HG02981 (cell line): ENCODE measurements around the gene FAM174C.

Experiments
- ATAC-seq: cut with Tn5 transposase; IDR thresholded peaks from one replicate; pipeline ENCODE4 v1.9.1; 2021; ENCODE audit warnings: mild to moderate bottlenecking, moderate library complexity; ENCODE audit not compliant: unreplicated experiment

FAM174C gene

DNA sequence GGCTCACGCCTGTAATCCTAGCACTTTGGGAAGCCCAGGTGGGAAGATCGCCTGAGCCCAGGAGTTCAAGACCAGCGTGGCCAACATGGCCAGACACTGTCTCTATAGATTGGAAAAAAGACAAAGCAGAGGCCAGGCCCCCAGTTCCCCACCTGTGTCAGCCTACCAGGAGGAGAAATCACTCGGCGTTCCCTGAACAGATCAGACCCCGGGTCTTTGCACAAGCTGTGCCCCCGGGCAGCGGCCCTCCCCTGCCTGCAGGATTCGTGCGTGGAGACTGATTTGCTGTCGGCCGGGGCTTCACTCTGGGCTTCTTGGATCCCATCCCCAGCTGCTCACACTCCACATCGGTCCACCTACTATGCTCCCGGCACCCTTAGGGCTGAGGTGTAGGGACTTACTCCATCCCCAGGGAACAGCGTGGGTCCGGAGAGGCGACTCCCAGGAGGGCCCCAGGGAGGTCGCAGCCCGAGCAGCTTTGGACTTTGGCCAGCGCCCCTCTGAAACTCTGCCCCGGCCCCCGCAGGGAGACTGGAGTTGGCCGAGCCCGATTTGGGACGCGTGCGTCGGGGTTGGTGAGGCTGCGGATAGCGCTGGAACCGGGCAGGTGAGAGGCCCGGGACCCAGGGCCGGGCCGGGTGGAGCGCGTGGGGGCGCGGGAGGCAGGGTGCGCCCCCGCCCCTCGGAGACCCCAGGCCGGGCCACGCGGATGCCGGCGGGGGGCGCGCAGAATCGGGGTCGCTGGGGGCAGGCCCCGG is 9.8 kb downstream of the FAM174C start:
- ATAC-seq: no peak

DNA sequence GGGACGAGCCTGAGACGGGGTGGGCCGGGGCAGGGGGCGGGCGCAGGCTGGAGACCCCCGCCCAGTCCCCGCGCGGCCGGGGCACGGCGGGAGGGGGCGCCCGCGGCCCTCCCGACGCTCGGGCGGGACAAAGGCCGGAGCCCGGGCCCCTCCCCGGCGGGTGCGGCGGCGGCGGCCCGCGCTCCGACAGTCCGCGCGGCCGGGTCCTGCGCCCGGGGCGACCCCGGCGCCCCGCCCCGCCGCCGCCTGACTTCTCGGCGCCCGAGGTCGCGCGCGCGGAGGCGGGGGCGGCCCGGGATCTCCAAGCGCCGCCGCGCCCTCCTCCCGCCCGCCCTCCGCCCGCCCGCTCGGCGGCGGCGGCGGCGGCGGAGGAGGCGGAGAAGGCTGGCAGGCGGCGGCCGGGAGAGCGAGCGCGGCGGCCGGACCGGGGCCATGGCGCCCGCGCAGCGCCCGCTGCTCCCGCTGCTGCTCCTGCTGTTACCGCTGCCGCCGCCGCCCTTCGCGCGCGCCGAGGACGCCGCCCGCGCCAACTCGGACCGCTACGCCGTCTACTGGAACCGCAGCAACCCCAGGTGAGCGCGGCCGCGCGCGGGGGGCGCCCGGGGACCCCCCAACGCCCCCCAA is 10.5 kb downstream of the FAM174C start, which contains the start of gene EFNA2:
TSS of gene EFNA2 (plus strand) at position 137 of the 624 bp plus-strand sequence. CDS start at position 433, 296 bp downstream.
- no peak for ATAC-seq

DNA sequence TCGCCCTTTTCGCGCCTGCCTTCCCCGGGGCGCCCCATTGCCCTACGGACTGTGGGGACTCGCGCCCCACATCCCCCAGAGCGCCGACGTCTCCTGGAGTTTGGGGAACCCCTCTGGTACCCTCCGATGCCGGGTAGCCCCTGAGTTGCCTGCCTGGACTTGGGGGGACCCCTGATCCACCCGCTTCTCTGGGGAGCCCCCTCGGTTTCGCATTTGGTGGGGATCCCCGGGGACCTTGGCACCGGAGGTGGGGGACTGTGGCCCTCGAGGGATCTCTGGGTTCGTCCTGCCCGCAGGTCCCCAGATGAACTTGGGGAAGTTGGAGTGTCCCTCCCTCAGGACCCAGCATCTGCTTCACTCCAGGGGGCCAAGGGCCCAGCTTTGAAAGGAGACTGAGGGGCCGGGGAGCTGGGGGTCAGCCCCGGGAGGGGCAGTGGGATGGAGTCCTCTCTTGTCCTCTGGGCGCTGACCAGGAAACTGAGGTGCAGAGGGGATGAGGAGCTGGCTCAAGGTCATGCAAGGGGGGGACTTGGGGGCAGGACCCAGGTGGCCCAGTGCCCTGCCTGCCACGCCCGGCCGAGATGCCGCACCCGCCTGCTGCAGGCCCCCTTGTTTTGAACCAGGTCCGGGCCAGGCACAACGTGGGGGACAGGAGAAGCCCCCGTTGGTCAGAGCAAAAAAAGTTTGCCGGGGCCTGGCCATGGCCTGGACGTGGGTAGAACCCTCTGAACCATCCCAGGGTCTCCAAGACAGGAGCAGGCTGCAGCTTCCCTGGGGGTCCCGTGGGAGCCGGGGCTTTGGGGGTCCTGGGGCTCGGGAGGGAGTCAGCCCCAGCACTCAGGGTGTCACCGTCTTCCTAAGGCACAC is 11.4 kb downstream of the FAM174C start:
- no peak for ATAC-seq

DNA sequence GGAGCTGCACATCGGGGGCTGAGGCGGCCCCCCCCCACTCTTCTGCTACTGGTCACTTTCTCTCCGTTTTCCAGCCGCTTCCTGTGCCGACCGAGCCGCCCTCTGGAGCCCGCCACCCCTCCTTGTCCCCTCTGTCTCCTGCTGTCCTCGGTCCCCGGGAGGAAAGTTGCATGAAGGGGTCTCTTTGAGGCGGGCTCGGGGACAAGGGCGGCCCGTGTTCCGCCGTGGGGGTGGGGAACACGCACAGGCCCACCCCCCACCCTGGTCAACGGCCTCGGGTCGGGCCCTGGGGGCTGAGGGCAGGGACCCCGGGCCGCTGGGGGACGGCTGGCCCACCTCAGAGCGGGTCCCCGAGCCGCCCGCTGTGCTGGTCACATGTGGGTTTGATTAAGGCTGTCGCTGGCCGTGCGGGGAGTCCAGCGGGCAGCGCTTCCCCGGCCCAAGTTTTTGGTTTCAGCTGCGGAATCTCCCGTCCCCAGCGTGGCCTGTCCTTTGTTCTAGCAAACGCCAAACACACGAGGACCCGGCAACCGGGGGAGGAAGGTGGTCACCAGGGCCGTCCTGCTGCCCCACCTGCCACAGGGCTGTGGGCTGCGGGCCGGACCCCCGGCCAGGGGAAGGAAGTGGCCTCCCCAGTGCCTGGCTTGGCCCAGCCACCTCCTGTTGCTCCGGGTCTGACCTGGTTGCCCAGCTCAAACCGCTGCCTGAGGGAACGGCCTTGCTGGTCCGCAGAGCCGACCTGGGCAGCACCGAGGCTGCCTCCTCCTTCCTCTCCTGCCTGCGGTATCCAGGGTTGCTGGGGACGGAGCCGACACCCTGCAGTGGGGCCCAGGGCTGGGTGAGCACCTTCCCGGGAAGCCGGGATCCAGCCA is 12.3 kb downstream of the FAM174C start:
- no peak for ATAC-seq

DNA sequence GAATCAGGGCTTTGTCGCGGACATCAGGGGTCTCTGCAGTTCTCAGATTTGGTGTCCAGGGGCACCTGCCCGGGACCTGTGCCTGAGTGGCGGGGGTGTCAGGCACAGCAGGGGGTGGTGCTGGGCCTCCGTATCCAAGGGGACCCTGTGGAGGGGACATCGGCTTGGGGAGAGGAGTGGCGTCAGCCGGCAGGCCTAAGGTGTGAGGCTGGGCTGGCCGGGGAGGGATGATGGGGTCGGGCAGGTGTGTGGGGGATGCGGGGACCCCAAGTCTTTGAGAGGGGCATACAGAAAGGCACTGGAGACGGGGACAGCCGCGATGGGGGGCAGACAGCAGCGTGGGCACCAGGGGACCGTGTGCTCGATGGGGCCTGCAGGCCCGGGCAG is 12.9 kb downstream of the FAM174C start:
- ATAC-seq: no peak

DNA sequence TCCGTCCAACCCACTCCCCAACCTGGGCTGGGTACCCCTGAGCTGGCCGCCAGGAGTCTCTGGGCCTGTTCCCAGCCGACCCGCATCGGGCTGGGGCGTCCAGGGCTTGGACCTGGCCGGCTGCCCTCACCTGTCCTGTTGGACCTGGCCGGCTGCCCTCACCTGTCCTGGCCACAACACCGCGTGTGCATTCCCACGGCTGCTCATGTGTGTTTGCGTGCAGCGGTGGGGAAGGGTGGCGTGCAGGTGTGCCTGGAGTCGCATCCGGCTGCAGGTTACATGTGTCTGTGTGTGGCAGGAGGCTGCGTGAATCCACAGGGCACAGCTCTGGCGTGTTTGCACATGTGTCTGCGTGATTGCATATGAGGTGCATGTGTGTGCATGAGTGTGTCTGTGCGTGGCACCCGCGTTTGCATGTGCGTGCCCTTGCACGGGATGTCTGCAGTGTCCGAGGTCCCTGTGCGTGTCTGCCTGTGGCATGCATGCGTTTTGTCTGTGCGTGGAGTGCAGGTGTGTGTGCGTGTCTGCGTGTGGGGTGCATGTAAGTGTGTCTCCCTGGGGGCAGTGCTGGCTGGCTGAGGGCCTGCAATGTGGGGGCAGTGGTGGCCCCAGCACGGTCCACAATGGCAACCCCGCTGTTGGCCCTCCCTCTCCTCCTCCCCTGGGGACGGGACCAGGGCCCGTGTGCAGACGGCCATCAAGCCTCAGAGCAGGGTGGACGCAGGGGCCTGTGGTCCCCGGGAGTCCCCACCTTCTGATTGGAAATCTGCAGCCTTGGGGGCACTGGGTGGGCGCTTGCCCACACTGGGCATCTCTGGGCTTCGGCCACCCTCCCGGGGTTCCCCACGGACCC is 13.7 kb downstream of the FAM174C start:
- ATAC-seq: no peak

DNA sequence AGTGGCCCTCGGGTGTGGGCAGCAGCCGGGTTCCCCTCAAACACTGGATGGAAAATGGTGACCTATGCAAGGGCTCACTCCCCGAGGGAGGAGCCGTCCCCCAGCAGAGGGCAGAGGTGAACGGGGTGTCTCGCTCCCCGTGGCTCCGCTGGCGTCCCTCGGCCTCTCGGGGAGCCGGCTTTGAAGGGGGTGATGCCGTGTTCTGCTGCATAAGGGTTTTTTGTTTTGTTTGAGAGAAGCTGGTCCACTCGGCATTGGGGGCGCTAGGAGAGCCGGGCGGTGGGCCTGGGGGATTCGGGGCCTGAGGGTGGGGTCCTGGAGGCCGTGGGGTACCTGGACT is 14.3 kb downstream of the FAM174C start:
- ATAC-seq: no peak

DNA sequence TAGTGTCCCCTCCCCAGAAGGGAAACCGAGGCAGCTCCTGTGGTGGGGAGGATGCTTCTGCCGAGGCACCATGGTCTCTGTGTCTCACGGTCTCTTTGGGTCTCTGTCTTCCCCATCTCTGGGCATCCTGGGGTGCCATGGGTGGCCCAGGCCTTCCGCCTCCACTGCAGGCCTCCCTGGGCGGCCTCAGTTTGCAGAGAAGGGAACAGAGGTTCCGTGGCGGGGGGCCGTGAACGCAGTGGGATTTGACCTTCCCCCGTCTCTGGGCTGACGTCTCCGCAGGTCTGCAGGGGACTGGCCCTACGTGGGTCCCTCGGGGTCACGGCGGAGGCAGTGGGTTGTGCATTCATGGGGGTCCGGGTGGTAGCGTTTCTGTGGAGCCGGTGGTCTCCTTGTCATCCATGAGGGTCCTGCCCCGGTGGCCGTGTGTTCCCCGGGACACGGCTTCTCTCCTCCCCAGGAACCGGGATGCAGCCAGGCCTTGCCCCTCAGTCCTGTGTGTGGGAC is 14.9 kb downstream of the FAM174C start:
- ATAC-seq: no peak

DNA sequence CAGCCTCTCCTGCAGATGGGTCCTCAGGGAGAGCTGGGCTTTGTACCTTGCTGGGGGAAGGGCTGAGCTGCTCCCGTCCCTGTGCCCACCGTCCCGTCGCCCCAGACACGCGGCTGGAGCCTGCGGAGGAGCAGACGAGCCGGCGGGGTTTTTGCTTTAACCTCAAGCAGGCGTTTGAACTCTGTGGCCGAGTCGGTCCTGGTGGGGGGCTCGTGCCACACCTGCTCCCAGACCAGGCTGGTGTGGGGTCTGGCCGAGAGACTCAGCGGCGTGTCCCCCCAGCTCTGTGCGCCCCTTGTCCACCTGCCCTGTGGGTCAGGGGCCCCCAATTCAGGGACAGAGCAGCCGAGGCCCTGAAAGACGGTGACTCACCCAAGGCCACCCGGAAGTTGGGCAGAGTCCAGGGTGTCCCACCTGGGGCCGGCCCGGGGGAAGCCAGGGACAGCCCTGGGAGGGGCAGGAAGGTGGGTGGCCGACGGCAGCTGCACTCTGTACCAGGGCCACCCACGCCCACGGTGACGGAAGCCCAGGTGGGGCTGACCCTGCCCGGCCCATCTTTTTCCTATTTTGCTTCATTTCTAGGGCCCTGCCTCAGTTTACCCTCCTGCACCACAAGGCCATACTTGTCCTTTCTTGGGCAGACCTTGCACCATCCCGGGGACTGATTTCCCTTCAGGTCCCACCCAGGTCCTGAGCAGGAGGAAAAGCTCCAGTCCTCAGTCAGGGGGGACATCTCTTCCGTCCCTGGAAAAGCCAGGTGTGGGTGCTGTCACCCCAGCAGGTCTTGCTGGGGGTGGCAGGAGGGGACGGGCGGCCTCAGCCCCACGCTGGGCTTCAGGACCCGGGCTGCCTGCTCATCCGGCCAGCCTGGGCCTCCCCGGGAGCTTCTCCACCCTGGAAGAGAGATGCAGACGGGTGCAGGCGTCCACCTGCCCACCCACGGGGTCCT is 15.6 kb downstream of the FAM174C start:
- no peak for ATAC-seq

DNA sequence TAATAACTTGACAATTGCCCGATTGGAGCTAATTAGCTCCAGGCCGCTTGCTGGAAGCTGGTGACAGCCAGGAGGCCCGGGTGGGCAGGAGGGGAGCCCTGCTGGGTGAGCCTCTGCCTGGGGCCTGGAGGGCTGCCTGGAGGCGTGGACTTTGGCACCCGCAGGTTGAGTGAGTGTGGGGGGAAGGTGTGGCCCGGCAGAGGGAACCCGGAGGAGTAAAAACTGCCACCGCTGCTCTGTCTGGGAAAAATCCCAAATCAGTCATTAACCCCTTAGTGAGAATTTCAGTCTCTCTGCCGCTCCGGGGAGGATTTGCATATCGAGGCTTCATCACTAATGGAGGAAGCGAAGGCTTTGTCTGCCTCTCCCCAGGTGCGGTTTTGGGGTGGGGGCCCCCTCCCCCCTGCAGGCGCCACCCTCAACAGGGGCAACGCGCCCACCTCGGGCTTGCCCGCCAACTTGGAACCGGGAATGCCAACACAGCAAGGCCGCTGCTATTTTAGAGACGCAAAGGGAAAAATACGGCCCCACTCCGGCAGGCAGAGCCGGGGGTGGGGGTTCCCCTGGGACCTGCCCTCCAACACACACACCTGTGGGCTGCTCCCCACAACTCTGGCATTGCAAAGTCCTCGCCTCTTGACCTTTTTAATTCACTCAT is 16.6 kb downstream of the FAM174C start:
- no peak for ATAC-seq

DNA sequence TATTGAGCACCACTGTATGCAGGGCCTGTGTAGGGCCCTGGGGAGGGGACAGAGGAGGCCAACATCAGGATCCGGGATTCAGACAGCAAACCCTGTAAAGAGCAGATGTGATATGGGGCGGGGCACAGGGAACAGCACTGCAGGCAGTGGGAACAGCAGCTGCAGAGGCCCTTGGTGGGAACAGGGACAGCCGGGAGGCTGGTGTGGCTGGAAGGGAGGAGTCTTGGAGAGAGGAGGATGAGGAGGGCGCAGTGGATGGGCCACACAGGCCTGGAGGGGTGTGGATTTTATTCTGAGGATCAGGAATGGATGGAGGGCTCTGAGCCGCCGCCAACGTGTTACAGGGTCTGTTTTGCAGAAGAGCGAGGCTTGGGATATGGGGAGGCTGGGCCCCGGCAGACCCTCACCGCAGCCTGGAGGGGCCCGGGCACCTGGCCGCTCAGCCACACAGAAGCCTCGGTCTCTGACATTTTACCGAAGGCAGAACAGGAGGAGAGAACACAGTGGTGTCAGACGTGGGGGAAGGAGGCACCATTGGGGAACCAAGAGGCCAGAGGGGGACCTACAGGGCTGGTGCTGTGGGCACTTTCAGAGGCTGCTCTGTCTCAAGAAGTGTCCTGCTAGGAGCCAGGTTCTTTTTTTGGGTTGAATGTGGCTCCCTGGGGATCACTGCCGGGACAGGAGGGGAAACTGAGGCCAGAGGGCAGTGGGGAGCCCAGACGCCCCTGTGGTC is 17.3 kb downstream of the FAM174C start:
- no peak for ATAC-seq

DNA sequence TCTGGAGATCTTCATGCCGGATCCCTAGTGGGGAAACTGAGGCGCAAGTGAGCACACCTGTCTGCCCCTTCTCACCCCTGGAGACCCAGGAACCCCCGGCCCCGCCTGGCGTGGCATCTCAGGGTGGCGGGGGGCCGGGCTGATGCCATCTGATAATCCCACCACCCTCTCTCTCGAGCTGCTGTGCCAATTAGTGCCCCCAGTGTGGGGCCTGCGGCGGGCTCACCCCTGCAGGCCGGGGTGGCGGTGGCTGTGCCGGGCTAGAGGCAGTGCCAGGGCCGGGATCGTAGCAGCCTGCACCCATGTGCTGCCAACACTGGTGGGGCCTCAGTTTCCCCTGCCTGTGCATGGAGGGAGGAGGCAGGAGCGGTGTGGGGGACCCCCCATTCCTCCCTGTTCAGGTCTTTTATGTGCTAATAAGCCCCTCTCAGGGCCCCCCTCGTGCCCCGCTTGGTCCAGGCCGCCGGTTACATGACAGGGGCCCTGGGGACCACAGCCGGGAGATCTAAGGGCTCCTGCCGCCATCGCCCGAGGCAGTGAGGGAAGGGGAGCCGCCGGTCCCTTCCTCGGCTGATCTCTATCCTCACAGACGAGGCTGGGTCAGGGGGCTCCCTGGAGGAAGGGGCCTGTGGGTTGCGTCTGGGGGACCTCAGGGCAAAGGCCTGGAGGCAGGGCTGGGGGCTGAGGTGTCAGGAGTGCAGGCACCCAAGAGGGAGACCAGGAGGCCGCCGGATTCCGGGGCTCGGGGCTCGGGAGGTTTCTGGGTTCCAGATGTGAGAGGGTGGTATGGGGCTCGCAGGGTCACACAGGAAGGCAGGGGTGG is 18.7 kb downstream of the FAM174C start:
- ATAC-seq: no peak

DNA sequence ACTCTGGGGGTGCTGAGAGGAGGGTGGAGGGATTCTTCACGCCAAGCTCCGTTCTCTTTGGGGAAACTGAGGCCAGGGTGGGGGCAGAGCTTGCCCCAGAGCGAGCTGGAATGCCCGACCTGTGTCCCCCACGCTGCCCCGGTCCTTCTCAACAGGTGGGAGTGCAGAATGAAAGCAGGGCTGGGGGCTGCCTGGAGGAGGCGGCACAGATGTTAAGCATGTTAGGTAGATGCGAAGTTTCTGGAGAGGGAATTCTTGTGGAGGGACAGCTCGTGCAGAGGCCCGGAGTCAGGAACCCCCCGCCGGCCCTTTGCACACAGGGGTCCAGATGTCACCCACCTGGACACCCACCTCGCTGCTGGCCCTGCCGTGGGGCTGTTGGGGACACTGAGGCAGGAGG is 19.4 kb downstream of the FAM174C start:
- no peak for ATAC-seq

DNA sequence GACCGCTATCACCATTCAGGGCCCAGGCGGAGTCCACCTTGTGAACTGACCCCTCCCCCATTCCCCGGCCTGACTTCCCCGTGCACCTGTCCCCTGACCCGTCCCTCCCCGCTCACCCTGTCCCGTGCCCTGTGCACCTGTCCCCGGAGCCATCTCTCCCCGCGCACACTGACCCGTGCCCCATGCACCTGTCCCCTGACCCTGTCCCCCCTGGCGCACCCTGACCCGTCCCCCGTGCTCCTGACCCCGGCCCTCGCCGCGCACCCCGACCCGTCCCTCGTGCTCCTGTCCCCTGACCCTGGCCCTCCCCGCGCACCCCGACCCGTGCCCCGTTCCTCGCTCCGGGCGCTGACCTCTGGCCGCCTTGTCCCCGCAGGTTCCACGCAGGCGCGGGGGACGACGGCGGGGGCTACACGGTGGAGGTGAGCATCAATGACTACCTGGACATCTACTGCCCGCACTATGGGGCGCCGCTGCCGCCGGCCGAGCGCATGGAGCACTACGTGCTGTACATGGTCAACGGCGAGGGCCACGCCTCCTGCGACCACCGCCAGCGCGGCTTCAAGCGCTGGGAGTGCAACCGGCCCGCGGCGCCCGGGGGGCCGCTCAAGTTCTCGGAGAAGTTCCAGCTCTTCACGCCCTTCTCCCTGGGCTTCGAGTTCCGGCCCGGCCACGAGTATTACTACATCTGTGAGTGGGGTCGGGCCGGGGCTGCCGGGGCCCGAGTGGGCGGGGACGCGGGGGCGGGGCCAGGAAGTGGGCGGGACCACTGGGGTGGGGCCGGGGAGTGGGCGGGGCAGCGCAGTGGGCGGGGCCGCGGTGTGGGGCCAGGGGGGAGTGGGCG is 20.1 kb downstream of the FAM174C start:
- no peak for ATAC-seq

DNA sequence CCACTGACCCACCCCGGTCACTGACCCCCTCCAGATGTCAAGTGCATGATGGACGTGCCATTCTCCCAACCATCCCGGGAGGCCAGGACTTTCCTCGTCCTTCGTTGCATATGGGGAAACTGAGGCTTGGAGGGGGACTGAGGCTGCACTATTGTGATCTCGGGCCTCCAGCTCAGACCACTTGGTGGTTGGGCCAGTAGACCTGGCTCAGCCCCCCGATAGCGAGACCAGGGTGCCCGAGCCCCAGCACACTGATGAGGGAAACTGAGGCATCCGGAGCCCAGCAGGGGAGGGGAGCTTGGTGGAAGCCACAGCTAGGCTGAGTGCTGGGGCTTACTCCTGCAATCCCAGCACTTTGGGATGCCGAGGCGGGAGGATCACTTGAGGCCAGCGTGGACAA is 20.7 kb downstream of the FAM174C start:
- no peak for ATAC-seq
